HG02970 (cell line): ENCODE results near the gene ITPRID2.

Source experiments
- ATAC-seq: cut with Tn5 transposase; IDR thresholded peaks from one replicate; pipeline ENCODE4 v1.9.1; 2021; ENCODE audit warnings: mild to moderate bottlenecking, moderate library complexity, moderate number of reproducible peaks; ENCODE audit not compliant: unreplicated experiment, low FRiP score

The ITPRID2 gene

GRCh38 chr2:181911830-181912229, 20.3 kb downstream of the ITPRID2 start:
- no peak for ATAC-seq

GRCh38 chr2:181915102-181915501, 23.6 kb downstream of the ITPRID2 start:
- ATAC-seq = no peak

- ATAC-seq = no peak
These were observed 25.5 kb downstream of the ITPRID2 start for GRCh38 chr2:181916726-181917718.

- no peak for ATAC-seq
These were observed 26.7 kb downstream of the ITPRID2 start for GRCh38 chr2:181918188-181918587.

GRCh38 chr2:181923121-181923520, 31.6 kb downstream of the ITPRID2 start:
- no peak for ATAC-seq

GRCh38 chr2:181924336-181924735, 32.8 kb downstream of the ITPRID2 start:
- no peak for ATAC-seq

GRCh38 chr2:181934694-181935093, 43.2 kb downstream of the ITPRID2 start:
- no peak for ATAC-seq

- no peak for ATAC-seq
These were observed 45.9 kb downstream of the ITPRID2 start for GRCh38 chr2:181937473-181937872.

GRCh38 chr2:181943411-181944124, 52.0 kb downstream of the ITPRID2 start:
- no peak for ATAC-seq

- ATAC-seq = no peak
These were observed 52.8 kb downstream of the ITPRID2 start for GRCh38 chr2:181944164-181944913.

- no peak for ATAC-seq
These were observed 53.4 kb downstream of the ITPRID2 start for GRCh38 chr2:181944914-181945291.

- ATAC-seq = no peak
These were observed 55.1 kb downstream of the ITPRID2 start for GRCh38 chr2:181946444-181947127.

- ATAC-seq = no peak
These were observed 55.7 kb downstream of the ITPRID2 start for GRCh38 chr2:181947273-181947672.

- no peak for ATAC-seq
These were observed 56.7 kb downstream of the ITPRID2 start for GRCh38 chr2:181948227-181948626.

- no peak for ATAC-seq
These were observed 57.5 kb downstream of the ITPRID2 start for GRCh38 chr2:181949047-181949446.

GRCh38 chr2:181952404-181953226, 61.1 kb downstream of the ITPRID2 start:
- ATAC-seq = no peak

- peak; percentile 79 for ATAC-seq
These were observed 62.5 kb downstream of the ITPRID2 start for GRCh38 chr2:181953881-181954537.

GRCh38 chr2:181954538-181954883, 63.0 kb downstream of the ITPRID2 start:
- peak; percentile 14 for ATAC-seq

- ATAC-seq = no peak
These were observed 63.5 kb downstream of the ITPRID2 start for GRCh38 chr2:181955010-181955409.
